ENCODE measurements around the gene EFHD2. TPM values are rescaled to one million over a fixed set of nuclear protein-coding genes. Genes with fewer than 3 reads are reported as not detected.

EFHD2 gene
- polyA plus RNA-seq, 1 donor from 2014 or later = 10.3 TPM

GRCh38 chr1:15451014-15451722 is 41.5 kb downstream of the EFHD2 start:
- Histone ChIP-seq H3K9me3 (ENCODE audit: low read length) (no peaks in the 10 kb centered on the region), H3F3A (ENCODE audit: insufficient read depth, low read length, poor library complexity, severe bottlenecking) (no peaks in the 10 kb centered on the region), H4K20me1 (ENCODE audit: insufficient read depth) (no peaks in the 10 kb centered on the region), H3K27ac (ENCODE audit: low read length) (no peak overlapping the region), H3K9me2 (ENCODE audit: insufficient read depth, low read length) (no peaks in the 10 kb centered on the region), H3K27me3 (ENCODE audit: insufficient read depth, low read depth, low read length) (no peaks in the 10 kb centered on the region), H3K4me2 (ENCODE audit: low read length) (no peak overlapping the region), H3K36me3 (ENCODE audit: insufficient read depth, low read length) (no peaks in the 10 kb centered on the region), H3K4me3 (ENCODE audit: low read length) (no peak overlapping the region), H3K9ac (ENCODE audit: low read length) (no peak overlapping the region), H3K79me2 (replicated peaks; ENCODE audit: insufficient read depth, low read length) (no peaks in the 10 kb centered on the region), H2AFZ (ENCODE audit: low read depth, low read length) (no peak overlapping the region)
- TF ChIP-seq EP300 (conservative IDR thresholded peaks at IDR 0.05; ENCODE audit: poor library complexity, severe bottlenecking) = no peak
- no peak for TF ChIP-seq CTCF (IDR thresholded peaks at IDR 0.05; ENCODE audit: poor library complexity, severe bottlenecking)
- no peak for TF ChIP-seq REST (IDR thresholded peaks at IDR 0.05; ENCODE audit: borderline replicate concordance)
- no peak for TF ChIP-seq SMC3 (conservative IDR thresholded peaks at IDR 0.05; ENCODE audit: poor library complexity)
- TF ChIP-seq EZH2 (IDR thresholded peaks at IDR 0.05; ENCODE audit: borderline replicate concordance, insufficient read depth, low read length, poor library complexity, severe bottlenecking) = no peak
- TF ChIP-seq MXI1 (conservative IDR thresholded peaks at IDR 0.05; ENCODE audit: poor library complexity, severe bottlenecking) = no peak
- TF ChIP-seq POLR2AphosphoS5 (IDR thresholded peaks at IDR 0.05) = no peak
- TF ChIP-seq RAD21 (conservative IDR thresholded peaks at IDR 0.05) = no peak
- no peak for TF ChIP-seq TAF1 (IDR thresholded peaks at IDR 0.05; ENCODE audit: low read depth)

GRCh38 chr1:15452216-15452615 is 42.5 kb downstream of the EFHD2 start:
- H3K79me2 ChIP-seq (replicated peaks; ENCODE audit: insufficient read depth, low read length) = no peaks in the 10 kb centered on the region
- no peaks in the 10 kb centered on the region for H3K36me3 ChIP-seq (ENCODE audit: insufficient read depth, low read length)
- no peak overlapping the region for H3K27ac ChIP-seq (ENCODE audit: low read length)
- no peaks in the 10 kb centered on the region for H3K27me3 ChIP-seq (ENCODE audit: insufficient read depth, low read depth, low read length)
- no peaks in the 10 kb centered on the region for H3K9me3 ChIP-seq (ENCODE audit: low read length)
- TF ChIP-seq REST (IDR thresholded peaks at IDR 0.05; ENCODE audit: borderline replicate concordance) = no peak
- no peak for TF ChIP-seq TAF1 (IDR thresholded peaks at IDR 0.05; ENCODE audit: low read depth)
- TF ChIP-seq POLR2AphosphoS5 (IDR thresholded peaks at IDR 0.05) = no peak
- no peak for TF ChIP-seq MXI1 (conservative IDR thresholded peaks at IDR 0.05; ENCODE audit: poor library complexity, severe bottlenecking)
- TF ChIP-seq RAD21 (conservative IDR thresholded peaks at IDR 0.05) = no peak
- no peak for TF ChIP-seq EP300 (conservative IDR thresholded peaks at IDR 0.05; ENCODE audit: poor library complexity, severe bottlenecking)
- TF ChIP-seq SMC3 (conservative IDR thresholded peaks at IDR 0.05; ENCODE audit: poor library complexity) = no peak
- TF ChIP-seq EZH2 (IDR thresholded peaks at IDR 0.05; ENCODE audit: borderline replicate concordance, insufficient read depth, low read length, poor library complexity, severe bottlenecking) = no peak
- no peak for TF ChIP-seq CTCF (IDR thresholded peaks at IDR 0.05; ENCODE audit: poor library complexity, severe bottlenecking)
- H3F3A ChIP-seq (ENCODE audit: insufficient read depth, low read length, poor library complexity, severe bottlenecking) = no peaks in the 10 kb centered on the region
- H2AFZ ChIP-seq (ENCODE audit: low read depth, low read length) = no peak overlapping the region
- no peak overlapping the region for H3K4me3 ChIP-seq (ENCODE audit: low read length)
- H3K9me2 ChIP-seq (ENCODE audit: insufficient read depth, low read length) = no peaks in the 10 kb centered on the region
- no peak overlapping the region for H3K9ac ChIP-seq (ENCODE audit: low read length)
- H4K20me1 ChIP-seq (ENCODE audit: insufficient read depth) = no peaks in the 10 kb centered on the region
- H3K4me2 ChIP-seq (ENCODE audit: low read length) = no peak overlapping the region

Data from neural cell (in vitro differentiated cells).